ENCODE measurements around the gene STAT5B.
"Not testable (repeated sequence)": the region's sequence is repeated elsewhere in the genome, so short reads cannot be mapped to it uniquely, and the experiment has no call there.

DNA sequence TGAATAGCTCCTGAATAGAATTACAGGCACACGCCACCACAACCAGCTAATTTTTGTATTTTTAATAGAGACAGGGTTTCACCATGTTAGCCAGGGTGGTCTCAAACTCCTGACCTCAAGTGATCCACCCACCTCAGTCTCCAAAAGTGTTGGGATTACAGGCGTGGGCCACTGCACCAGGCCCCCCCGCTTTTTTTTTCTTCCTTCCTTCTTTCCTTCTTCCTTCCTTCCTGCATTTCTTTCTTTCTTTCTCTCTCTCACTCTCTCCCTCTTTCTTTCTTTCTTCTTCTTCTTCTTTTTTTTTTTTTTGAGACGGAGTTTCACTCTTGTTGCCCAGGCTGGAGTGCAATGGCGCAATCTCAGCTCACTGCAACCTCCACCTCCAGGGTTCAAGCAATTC, 90.0 kb downstream of the STAT5B start:
- not testable (repeated sequence) for TF ChIP-seq EZH2 (IDR thresholded peaks at IDR 0.05; ENCODE audit: insufficient read depth, poor library complexity, severe bottlenecking); EZH2phosphoT487 (IDR thresholded peaks at IDR 0.05; ENCODE audit: insufficient read depth, low read depth)
